ENCODE data around the gene MEGF11. TPM values are rescaled to one million over a fixed set of nuclear protein-coding genes. Genes with fewer than 3 reads are reported as not detected.

Gene MEGF11
- total RNA-seq, 4 donors from 2014 or later = not detected

- peaks cover 0 to 6% (median 0%) of the 10 kb centered on the region in 4 donors for H3K4me1 ChIP-seq
- no peak overlapping the region for H3K27ac ChIP-seq
- no peaks in the 10 kb centered on the region for H3K9me3 ChIP-seq
- no peaks in the 10 kb centered on the region for H3K36me3 ChIP-seq
- no peaks in the 10 kb centered on the region for H3K27me3 ChIP-seq
- DNase-seq = no peak
- no peak overlapping the region for H3K4me3 ChIP-seq
- TF ChIP-seq, protein P1, sequence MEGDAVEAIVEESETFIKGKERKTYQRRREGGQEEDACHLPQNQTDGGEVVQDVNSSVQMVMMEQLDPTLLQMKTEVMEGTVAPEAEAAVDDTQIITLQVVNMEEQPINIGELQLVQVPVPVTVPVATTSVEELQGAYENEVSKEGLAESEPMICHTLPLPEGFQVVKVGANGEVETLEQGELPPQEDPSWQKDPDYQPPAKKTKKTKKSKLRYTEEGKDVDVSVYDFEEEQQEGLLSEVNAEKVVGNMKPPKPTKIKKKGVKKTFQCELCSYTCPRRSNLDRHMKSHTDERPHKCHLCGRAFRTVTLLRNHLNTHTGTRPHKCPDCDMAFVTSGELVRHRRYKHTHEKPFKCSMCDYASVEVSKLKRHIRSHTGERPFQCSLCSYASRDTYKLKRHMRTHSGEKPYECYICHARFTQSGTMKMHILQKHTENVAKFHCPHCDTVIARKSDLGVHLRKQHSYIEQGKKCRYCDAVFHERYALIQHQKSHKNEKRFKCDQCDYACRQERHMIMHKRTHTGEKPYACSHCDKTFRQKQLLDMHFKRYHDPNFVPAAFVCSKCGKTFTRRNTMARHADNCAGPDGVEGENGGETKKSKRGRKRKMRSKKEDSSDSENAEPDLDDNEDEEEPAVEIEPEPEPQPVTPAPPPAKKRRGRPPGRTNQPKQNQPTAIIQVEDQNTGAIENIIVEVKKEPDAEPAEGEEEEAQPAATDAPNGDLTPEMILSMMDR (IDR thresholded peaks at IDR 0.05) = no peak
- TF ChIP-seq POLR2A (IDR thresholded peaks at IDR 0.05) = no peak
Observed at GRCh38 chr15:66078929-66079275, 174.6 kb downstream of the MEGF11 start.

DNA sequence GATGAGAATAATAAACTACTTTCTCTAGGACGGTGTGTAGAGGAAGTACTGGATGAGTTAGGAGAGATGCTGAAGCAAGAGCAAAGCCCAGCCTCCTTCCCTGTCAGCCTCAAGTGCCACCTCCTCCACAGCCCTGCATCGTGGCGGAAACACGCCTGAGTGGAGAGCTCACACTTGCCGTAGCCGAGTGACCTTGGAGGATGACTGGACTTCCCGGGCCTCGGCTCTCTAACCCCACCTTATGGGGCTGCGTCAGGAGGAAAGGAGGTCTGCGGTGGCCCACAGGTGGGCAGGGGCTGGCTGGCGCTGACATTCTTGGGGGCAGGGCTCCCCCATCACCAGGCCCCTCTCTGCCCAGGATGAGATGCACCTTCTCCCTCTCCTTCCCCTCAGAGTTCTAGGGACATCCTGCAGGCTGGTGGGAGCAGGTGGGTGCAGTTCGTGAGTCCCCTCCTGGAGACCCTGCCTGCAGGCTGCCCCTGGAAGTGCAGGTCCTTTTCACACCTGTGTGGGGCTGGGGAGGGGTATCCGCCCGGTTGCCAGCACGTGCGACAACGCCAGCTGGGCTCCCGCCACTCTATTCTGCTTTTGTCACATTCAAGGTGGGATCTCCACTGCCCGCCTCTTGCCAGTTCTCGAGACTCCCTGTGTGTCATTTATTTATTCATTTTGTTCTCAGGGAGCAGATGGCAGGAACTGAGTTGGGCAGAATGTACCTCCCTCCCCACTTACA lies 175.2 kb downstream of the MEGF11 start:
- no peak for DNase-seq
- Histone ChIP-seq H3K36me3 (no peaks in the 10 kb centered on the region), H3K4me1 (peaks cover 0 to 6% (median 0%) of the 10 kb centered on the region in 4 donors), H3K9me3 (no peaks in the 10 kb centered on the region), H3K27ac (no peak overlapping the region), H3K27me3 (no peaks in the 10 kb centered on the region), H3K4me3 (no peak overlapping the region)
- no peak for TF ChIP-seq POLR2A (IDR thresholded peaks at IDR 0.05)
- TF ChIP-seq, protein P1 (IDR thresholded peaks at IDR 0.05) = no peak

GRCh38 chr15:66077320-66077663 lies 176.3 kb downstream of the MEGF11 start:
- Histone ChIP-seq H3K4me3 (no peak overlapping the region), H3K27ac (no peak overlapping the region), H3K36me3 (no peaks in the 10 kb centered on the region), H3K9me3 (no peaks in the 10 kb centered on the region), H3K4me1 (peaks cover 0 to 6% (median 0%) of the 10 kb centered on the region in 4 donors), H3K27me3 (no peaks in the 10 kb centered on the region)
- DNase-seq = no peak
- TF ChIP-seq, protein P1 (IDR thresholded peaks at IDR 0.05) = no peak
- TF ChIP-seq POLR2A (IDR thresholded peaks at IDR 0.05) = no peak

GRCh38 chr15:66076591-66077319 lies 176.8 kb downstream of the MEGF11 start:
- no peaks in the 10 kb centered on the region for H3K27me3 ChIP-seq
- DNase-seq = no peak
- no peaks in the 10 kb centered on the region for H3K9me3 ChIP-seq
- no peak overlapping the region for H3K4me3 ChIP-seq
- peaks cover 0 to 6% (median 0%) of the 10 kb centered on the region in 4 donors for H3K4me1 ChIP-seq
- no peak overlapping the region for H3K27ac ChIP-seq
- TF ChIP-seq, protein P1 (IDR thresholded peaks at IDR 0.05) = no peak
- TF ChIP-seq POLR2A (IDR thresholded peaks at IDR 0.05) = no peak
- H3K36me3 ChIP-seq = no peaks in the 10 kb centered on the region

DNA sequence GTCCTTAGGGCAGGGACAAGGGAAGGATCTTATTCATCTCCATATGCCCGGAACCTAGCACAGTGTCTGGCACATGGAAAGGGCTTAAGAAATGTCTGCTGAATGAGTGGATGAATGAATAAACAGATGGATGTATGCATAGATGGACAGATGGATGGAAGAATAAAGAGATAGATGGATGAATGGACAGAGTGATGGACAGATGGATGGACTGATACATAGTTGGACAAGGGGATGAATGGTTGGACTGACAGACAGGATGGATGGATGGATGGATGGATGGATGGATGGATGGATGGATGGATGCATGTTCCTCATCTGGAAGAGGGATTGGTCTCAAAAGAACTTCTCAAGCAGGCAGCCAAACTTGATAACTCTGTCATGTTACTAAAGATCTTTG lies 177.6 kb downstream of the MEGF11 start:
- H3K4me1 ChIP-seq = peaks cover 0 to 5% (median 0%) of the 10 kb centered on the region in 4 donors
- H3K4me3 ChIP-seq = no peak overlapping the region
- no peak for DNase-seq
- no peaks in the 10 kb centered on the region for H3K36me3 ChIP-seq
- H3K27me3 ChIP-seq = no peaks in the 10 kb centered on the region
- no peaks in the 10 kb centered on the region for H3K9me3 ChIP-seq
- TF ChIP-seq POLR2A (IDR thresholded peaks at IDR 0.05) = no peak
- TF ChIP-seq, protein P1 (IDR thresholded peaks at IDR 0.05) = no peak
- no peak overlapping the region for H3K27ac ChIP-seq

All from Peyer's patch (tissue), 4 donors.